ENCODE results near the gene GRK2. TPM values are rescaled to one million over a fixed set of nuclear protein-coding genes. Genes with fewer than 3 reads are reported as not detected.

The GRK2 gene
- total RNA-seq, 2 donors from 2014 or later, result 379 to 422 TPM

DNA sequence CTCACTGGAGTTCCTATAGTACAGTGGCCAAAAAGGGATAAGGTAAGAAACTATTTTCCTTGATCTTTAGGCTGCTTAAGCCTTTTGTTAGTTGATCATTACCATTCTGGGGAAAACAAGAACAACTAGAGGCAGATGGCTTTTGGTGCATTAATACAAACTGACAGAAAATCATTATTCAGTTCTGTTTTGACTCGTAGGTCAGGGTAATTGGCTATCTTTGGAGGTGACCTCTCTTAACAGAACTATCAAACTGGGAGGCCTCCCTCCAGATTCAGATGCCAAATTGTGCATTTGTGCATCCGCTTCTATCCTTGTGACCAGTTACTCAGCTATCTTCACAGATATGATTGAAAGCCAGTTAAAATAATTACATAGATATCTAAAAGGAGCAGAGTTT, 23.2 kb upstream of the GRK2 start:
- Mint-ChIP-seq H3K9me3 (no peaks in the 10 kb centered on the region), H3K36me3 (ENCODE audit: insufficient read depth in 2 of 2) (peaks cover 37 to 52% of the 10 kb centered on the region in 2 donors), H3K4me1 (ENCODE audit: low read depth) (peaks cover 51% of the 10 kb centered on the region), H3K4me3 (peak overlapping the region; percentile 94 to 100), H3K27ac (peak overlapping the region; percentile 85), H3K27me3 (ENCODE audit: low read depth) (no peaks in the 10 kb centered on the region)
- ATAC-seq (replicated peaks in 1 of 2) (no peak), DNase-seq (no peak)

DNA sequence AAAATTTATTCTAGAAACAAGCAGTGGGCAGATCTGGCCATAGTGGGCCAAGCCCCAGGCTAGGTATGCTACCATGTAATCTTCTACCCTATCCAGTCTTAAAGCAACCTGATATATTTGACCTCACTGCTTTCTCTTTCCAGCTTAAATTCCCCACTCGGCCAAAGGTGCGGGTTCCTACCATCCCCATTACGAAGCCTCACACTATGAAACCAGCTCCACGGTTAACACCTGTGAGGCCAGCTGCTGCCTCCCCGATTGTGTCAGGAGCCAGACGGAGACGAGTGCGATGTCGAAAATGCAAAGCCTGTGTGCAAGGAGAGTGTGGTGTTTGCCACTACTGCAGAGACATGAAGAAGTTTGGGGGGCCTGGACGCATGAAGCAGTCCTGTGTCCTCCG, 21.2 kb upstream of the GRK2 start:
- Mint-ChIP-seq H3K9me3 (no peaks in the 10 kb centered on the region), H3K4me3 (no peak overlapping the region), H3K27ac (peak overlapping the region; percentile 40), H3K27me3 (ENCODE audit: low read depth) (no peaks in the 10 kb centered on the region), H3K36me3 (ENCODE audit: insufficient read depth in 2 of 2) (peaks cover 45 to 66% of the 10 kb centered on the region in 2 donors), H3K4me1 (ENCODE audit: low read depth) (peaks cover 39% of the 10 kb centered on the region)
- ATAC-seq (replicated peaks in 1 of 2) (no peak), DNase-seq (no peak)

DNA sequence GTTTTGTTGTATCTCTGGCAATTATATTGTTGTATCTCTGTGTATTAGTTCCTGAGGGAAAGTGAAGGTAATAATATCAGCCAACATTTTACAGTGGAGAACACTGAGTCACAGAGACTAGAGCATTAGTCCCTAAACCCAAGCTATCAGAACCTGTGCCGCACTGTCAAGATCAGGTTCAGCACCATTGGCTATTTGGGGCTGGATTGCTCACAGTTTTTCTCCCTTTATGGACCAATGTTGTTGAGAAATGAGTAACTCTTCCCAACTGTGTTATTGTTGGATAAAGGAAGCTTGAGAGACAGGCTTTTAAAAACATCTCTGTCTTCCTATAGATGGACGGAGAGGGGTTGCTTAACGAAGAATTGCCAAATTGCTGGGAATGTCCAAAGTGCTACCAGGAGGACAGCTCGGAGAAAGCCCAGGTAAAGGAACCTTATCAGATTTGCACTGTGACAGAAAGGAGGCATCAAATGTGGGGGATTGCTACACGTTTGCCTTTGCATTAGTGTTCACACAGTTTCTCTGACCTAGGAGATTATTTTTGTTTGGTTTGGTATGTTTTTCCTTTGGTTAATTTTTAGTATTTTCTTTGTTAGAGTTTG, 18.2 kb upstream of the GRK2 start:
- no peak for DNase-seq
- Mint-ChIP-seq H3K36me3 (ENCODE audit: insufficient read depth in 2 of 2) (peaks cover 31 to 53% of the 10 kb centered on the region in 2 donors), H3K27me3 (ENCODE audit: low read depth) (no peaks in the 10 kb centered on the region), H3K9me3 (no peaks in the 10 kb centered on the region), H3K27ac (peak overlapping the region; percentile 89), H3K4me1 (ENCODE audit: low read depth) (peaks cover 28% of the 10 kb centered on the region), H3K4me3 (no peak overlapping the region)
- ATAC-seq (replicated peaks in 1 of 2), result no peak

DNA sequence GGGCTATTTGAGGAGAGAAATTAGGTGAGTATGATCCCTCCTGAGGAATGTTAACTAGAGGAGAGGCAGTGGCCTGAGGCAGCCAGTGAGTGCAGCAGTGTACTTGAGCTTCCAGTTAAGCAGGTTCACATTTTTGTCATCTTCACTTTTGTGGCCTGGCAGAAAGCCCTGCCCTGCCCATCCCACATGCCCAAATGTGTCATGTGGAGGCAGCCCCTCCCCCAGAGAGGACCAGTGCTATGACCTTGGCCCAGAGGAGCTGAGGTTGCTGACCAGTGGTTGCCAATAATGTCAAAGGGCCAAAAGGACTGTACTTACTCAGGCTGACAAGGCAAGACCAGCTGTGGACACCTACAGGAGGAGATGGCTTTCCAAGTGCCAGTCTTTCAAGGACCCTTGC, 17.6 kb upstream of the GRK2 start:
- Mint-ChIP-seq H3K27ac (peak overlapping the region; percentile 89), H3K4me1 (ENCODE audit: low read depth) (peaks cover 22% of the 10 kb centered on the region), H3K4me3 (no peak overlapping the region), H3K9me3 (no peaks in the 10 kb centered on the region), H3K36me3 (ENCODE audit: insufficient read depth in 2 of 2) (peaks cover 33 to 50% of the 10 kb centered on the region in 2 donors), H3K27me3 (ENCODE audit: low read depth) (no peaks in the 10 kb centered on the region)
- no peak for DNase-seq
- no peak for ATAC-seq (replicated peaks in 1 of 2)

DNA sequence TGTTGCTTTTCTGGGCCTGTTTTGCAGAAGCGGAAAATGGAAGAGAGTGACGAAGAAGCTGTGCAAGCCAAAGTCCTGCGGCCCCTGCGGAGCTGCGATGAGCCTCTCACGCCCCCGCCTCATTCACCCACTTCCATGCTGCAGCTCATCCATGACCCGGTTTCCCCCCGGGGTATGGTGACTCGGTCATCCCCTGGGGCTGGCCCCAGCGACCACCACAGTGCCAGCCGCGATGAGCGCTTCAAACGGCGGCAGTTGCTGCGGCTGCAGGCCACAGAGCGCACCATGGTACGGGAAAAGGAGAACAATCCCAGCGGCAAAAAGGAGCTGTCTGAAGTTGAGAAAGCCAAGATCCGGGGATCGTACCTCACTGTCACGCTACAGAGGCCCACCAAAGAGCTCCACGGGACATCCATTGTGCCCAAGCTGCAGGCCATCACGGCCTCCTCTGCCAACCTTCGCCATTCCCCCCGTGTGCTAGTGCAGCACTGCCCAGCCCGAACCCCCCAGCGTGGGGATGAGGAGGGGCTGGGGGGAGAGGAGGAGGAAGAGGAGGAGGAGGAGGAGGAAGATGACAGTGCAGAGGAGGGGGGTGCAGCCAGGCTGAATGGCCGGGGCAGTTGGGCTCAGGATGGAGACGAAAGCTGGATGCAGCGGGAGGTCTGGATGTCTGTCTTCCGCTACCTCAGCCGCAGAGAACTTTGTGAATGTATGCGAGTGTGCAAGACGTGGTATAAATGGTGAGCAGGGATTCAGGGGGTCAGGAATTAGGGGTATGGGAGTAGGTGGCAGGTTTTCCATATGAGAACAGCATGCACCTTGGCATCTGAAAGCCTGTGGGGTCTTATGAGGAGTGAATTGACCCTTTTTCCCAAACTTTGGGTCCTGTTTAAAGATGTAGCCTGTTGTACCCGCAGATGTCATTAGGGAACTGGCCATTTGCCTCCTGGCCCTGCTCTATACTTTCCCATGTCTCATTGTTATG, 15.9 kb upstream of the GRK2 start:
- Mint-ChIP-seq H3K4me1 (ENCODE audit: low read depth) (peaks cover 13% of the 10 kb centered on the region), H3K4me3 (no peak overlapping the region), H3K36me3 (ENCODE audit: insufficient read depth in 2 of 2) (peaks cover 30 to 46% of the 10 kb centered on the region in 2 donors), H3K27me3 (ENCODE audit: low read depth) (no peaks in the 10 kb centered on the region), H3K27ac (no peak overlapping the region), H3K9me3 (no peaks in the 10 kb centered on the region)
- DNase-seq (no peak), ATAC-seq (replicated peaks in 1 of 2) (no peak)

DNA sequence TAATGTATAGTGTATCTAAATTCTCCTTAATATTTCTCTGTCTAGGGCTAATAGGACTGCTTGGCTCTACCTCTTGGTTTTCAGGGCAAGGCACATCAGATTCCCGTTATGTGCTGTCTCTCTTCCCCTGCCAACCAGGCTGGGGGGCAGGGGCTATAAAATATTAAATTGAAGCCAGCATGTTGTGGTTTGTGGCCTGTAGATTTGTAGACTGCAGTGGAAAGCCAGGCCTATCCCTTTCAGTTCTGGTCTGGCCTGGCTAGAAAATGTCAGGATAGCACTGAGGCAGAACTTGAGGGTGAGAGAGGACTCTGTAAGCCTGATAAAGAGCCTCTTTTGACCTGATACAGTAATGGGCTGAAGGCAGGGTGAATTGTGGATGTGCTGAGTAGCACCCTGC, 14.4 kb upstream of the GRK2 start:
- Mint-ChIP-seq H3K9me3 (no peaks in the 10 kb centered on the region), H3K27me3 (ENCODE audit: low read depth) (no peaks in the 10 kb centered on the region), H3K27ac (peak overlapping the region; percentile 29), H3K4me3 (no peak overlapping the region), H3K4me1 (ENCODE audit: low read depth) (peaks cover 13% of the 10 kb centered on the region), H3K36me3 (ENCODE audit: insufficient read depth in 2 of 2) (peaks cover 25 to 38% of the 10 kb centered on the region in 2 donors)
- ATAC-seq (replicated peaks in 1 of 2), result no peak
- no peak for DNase-seq

DNA sequence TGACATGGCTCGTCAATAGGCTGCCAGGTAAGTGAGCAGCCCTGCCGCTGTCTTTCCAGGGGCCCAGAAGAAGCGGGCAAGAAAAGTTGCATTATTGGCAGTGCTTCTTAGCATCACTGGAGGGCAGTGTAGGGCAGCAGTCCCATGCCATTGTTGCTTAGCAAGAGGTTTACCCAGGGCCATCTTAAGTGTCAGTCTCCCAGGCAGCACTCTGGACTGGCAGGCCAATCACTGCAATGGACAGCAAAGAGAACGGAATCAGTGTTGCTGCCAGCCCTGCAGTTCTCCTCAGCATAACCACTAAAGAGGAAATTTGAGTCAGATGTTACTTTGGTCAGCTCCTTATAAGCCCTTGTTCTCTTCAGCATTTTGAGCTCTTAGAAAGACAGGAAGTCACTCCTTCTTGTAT, 13.4 kb upstream of the GRK2 start:
- Mint-ChIP-seq H3K27ac (peak overlapping the region; percentile 61), H3K4me1 (ENCODE audit: low read depth) (peaks cover 13% of the 10 kb centered on the region), H3K36me3 (ENCODE audit: insufficient read depth in 2 of 2) (peaks cover 22 to 38% of the 10 kb centered on the region in 2 donors), H3K9me3 (no peaks in the 10 kb centered on the region), H3K27me3 (ENCODE audit: low read depth) (no peaks in the 10 kb centered on the region), H3K4me3 (no peak overlapping the region)
- ATAC-seq (replicated peaks in 1 of 2) (peak; percentile 68 to 76), DNase-seq (no peak)

DNA sequence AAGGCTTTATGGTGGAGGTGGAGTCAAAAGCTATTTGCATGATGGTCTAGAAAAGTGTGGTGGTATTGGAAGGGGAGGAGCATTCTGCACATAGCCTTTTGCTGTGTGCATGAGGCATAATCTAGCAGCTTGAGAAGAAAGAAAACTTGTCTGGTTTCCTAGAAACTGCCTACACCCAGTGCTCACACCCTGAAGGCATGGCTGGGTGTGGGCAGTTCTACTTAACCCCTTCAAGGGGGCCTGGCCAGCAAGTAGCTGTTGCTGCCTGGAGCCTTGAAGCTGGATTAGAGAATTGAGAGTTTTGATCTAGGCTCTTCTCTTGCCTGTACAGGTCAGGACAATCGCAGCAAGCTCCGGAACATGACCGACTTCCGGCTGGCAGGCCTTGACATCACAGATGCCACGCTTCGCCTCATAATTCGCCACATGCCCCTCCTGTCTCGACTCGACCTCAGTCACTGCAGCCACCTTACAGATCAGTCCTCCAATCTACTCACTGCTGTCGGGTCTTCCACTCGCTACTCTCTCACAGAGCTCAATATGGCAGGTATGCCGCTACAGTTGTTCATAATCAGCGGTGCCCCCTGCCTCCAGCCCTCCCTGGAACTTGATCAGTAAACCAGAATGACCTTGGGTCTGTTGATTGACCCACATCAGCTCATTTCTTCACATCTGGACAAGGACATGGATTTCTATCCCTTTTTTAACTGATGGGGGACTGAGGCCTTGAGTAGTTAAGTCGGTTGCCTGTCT, 12.2 kb upstream of the GRK2 start:
- ATAC-seq (replicated peaks in 1 of 2), result no peak
- no peak for DNase-seq

DNA sequence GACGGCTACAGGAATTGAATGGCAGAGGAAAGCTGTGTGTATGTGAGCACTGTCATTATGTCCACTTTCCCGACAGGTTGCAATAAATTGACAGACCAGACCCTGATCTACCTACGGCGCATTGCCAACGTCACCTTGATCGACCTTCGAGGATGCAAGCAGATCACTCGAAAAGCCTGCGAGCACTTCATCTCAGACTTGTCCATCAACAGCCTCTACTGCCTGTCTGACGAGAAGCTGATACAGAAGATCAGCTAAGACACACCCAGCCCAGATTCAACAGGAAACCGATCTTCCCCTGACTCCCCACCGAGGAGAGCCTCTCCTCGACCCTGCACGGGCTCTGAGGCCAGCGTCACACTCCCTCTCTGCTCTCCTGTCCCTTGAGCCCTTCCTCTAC, 11.5 kb upstream of the GRK2 start:
- H3K4me1 Mint-ChIP-seq (ENCODE audit: low read depth), result peaks cover 13% of the 10 kb centered on the region
- no peaks in the 10 kb centered on the region for H3K27me3 Mint-ChIP-seq (ENCODE audit: low read depth)
- peaks cover 12 to 22% of the 10 kb centered on the region in 2 donors for H3K36me3 Mint-ChIP-seq (ENCODE audit: insufficient read depth in 2 of 2)

More for the DNA sequence above, 12.2 kb upstream of the GRK2 start:
- Mint-ChIP-seq H3K9me3 (no peaks in the 10 kb centered on the region), H3K4me1 (ENCODE audit: low read depth) (peaks cover 13% of the 10 kb centered on the region), H3K36me3 (ENCODE audit: insufficient read depth in 2 of 2) (peaks cover 17 to 30% of the 10 kb centered on the region in 2 donors), H3K27me3 (ENCODE audit: low read depth) (no peaks in the 10 kb centered on the region), H3K4me3 (no peak overlapping the region), H3K27ac (peak overlapping the region; percentile 61)

DNA sequence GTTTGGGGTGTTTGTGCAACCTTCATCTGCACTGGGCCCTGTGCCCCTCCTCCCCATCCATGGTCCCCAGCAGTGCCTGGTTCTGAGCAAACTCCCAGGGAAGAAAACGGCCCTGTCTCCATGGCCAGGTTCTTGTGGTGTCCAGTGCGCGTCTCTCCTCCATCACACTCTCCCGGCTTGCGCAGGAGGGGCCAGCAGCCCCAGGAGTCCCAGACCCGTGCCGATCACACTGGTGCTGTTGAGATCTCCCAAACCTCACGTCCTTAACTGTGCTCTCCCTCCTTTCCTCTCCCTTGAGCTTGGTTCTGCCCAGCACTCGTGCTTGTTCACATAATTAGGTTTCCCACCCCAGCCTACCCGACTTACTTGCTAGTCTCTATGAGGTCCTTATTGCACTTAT, 10.9 kb upstream of the GRK2 start:
- Mint-ChIP-seq H3K36me3 (ENCODE audit: insufficient read depth in 2 of 2) (peaks cover 12 to 20% of the 10 kb centered on the region in 2 donors), H3K27ac (no peak overlapping the region)

More for the DNA sequence above, 11.5 kb upstream of the GRK2 start:
- no peak for DNase-seq
- ATAC-seq (replicated peaks in 1 of 2), result no peak
- Mint-ChIP-seq H3K4me3 (no peak overlapping the region), H3K9me3 (no peaks in the 10 kb centered on the region), H3K27ac (peak overlapping the region; percentile 6)

DNA sequence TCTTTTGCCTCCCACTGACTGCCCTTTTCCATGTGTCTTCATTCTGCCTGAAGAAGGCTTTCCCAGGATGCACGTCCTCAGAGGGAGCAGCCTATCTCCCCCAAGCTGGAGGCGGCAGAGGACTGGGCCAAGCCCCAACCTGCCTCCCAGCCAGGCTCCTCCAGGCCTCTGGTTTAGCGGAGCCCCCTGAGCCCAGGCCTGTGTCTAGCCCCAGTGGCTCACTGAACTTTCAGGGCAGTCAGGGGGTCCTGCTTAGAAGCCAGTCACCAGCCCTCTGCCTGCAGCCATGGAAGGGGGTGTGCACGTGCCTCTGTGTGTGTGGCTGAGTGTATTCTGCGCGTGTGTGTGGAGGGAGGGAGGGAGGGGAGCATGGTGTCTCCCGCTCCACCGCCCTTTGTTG, 10.4 kb upstream of the GRK2 start:
- ATAC-seq (replicated peaks in 1 of 2) (no peak), DNase-seq (no peak)
- peak overlapping the region; percentile 47 for H3K27ac Mint-ChIP-seq
- peaks cover 17% of the 10 kb centered on the region for H3K4me1 Mint-ChIP-seq (ENCODE audit: low read depth)
- H3K27me3 Mint-ChIP-seq (ENCODE audit: low read depth), result no peaks in the 10 kb centered on the region
- no peaks in the 10 kb centered on the region for H3K9me3 Mint-ChIP-seq
- no peak overlapping the region for H3K4me3 Mint-ChIP-seq
- H3K36me3 Mint-ChIP-seq (ENCODE audit: insufficient read depth in 2 of 2), result peaks cover 12 to 15% of the 10 kb centered on the region in 2 donors

More for the DNA sequence above, 10.9 kb upstream of the GRK2 start:
- peaks cover 14% of the 10 kb centered on the region for H3K4me1 Mint-ChIP-seq (ENCODE audit: low read depth)
- DNase-seq (no peak), ATAC-seq (replicated peaks in 1 of 2) (no peak)
- H3K27me3 Mint-ChIP-seq (ENCODE audit: low read depth), result no peaks in the 10 kb centered on the region
- H3K9me3 Mint-ChIP-seq, result no peaks in the 10 kb centered on the region
- H3K4me3 Mint-ChIP-seq, result no peak overlapping the region

DNA sequence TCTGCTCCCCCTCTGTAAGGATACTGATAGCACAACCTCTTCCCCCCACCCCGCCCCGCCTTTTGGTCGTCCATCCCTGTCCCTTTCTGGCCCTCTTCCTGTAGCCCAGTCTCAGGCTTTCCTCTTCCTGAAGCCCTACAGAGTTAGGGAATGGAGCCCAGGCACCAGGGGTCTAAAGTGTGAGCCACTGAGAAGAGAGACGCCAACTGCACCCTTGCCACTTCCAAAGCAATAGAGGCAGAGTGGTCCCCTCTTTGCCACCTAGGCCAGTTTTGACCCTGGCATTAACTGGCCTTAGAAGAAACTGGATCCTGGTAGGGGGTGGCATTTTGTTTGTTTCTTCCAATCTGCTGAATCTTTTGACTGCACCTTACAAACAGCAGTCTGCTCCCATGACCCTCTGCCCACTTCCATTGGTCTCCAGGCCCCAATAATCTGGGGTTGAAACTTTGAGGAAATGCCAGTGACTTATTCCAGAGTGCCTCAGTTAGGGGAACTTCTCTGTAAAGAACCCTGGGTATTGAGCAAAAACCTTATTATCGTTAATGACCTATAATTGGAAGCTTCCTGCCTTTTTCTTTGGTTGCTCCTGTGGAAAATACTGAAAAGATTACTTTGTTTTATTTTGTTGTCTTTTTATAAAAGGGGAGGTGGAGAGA, 9.7 kb upstream of the GRK2 start:
- Mint-ChIP-seq H3K36me3 (ENCODE audit: insufficient read depth in 2 of 2) (peaks cover 12 to 15% of the 10 kb centered on the region in 2 donors), H3K27me3 (ENCODE audit: low read depth) (no peaks in the 10 kb centered on the region), H3K27ac (peak overlapping the region; percentile 53), H3K4me3 (no peak overlapping the region), H3K4me1 (ENCODE audit: low read depth) (peaks cover 22% of the 10 kb centered on the region), H3K9me3 (no peaks in the 10 kb centered on the region)
- ATAC-seq (replicated peaks in 1 of 2), result no peak
- no peak for DNase-seq

Data from activated T-cell treated with anti-CD3 and anti-CD28 coated beads, Interleukin-2, amount 50 U/mL, for 72 hours (primary cell).